Esophagus muscularis mucosa (tissue), 4 donors: ENCODE measurements around the gene ZMYND19. TPM values are rescaled to one million over a fixed set of nuclear protein-coding genes. Genes with fewer than 3 reads are reported as not detected.
A peak's percentile ranks its signal among the peaks of the same experiment; 100 is the strongest.

ENCODE experiments used
- DNase-seq: peaks from one replicate; pipeline ENCODE4 v3.0.0-alpha.2; 2017; ENCODE audit errors: extremely low spot score
- H3K27ac ChIP-seq, 4 donors: fragments of 200-600 bp; sonication (generic); replicated peaks in 1 of 4; 1 replicate in 3 of 4; 2 replicates in 1 of 4; pipeline ENCODE4 v1.5.1; 2016 to 2019; ENCODE audit warnings: mild to moderate bottlenecking in 1 of 4
- H3K27me3 ChIP-seq, 4 donors: fragments of 200-600 bp; sonication (generic); one replicate each; pipeline versions ENCODE4 v1.5.1 to v1.6.0; 2016 to 2019
- H3K36me3 ChIP-seq, 4 donors: fragments of 200-600 bp; sonication (generic); one replicate each; pipeline ENCODE4 v1.5.1; 2016 to 2019
- H3K4me1 ChIP-seq, 4 donors: fragments of 200-600 bp; sonication (generic); one replicate each; pipeline ENCODE4 v1.5.1; 2016 to 2019
- H3K4me3 ChIP-seq, 4 donors: fragments of 200-600 bp; sonication (generic); 1 replicate in 2 of 4; 2 replicates in 2 of 4; pipeline ENCODE4 v1.5.1; 2016 to 2019; ENCODE audit warnings: mild to moderate bottlenecking in 4 of 4, moderate library complexity in 1 of 4
- H3K9me3 ChIP-seq, 4 donors: fragments of 200-600 bp; sonication (generic); 1 replicate in 3 of 4; 2 replicates in 1 of 4; pipeline ENCODE4 v1.5.1; 2016 to 2019
- CTCF ChIP-seq, 3 experiments: fragments of 200-600 bp in 2 of 3; fragments of 450-650 bp in 1 of 3; sonication (generic) in 2 of 3; IDR thresholded peaks; one replicate each; pipeline ENCODE4 v1.5.1; 2017 to 2019; ENCODE audit warnings: antibody characterized with exemption in 3 of 3, mild to moderate bottlenecking in 2 of 3, moderate library complexity in 1 of 3
- EP300 ChIP-seq: sonication (generic); formaldehyde crosslinking; IDR thresholded peaks from one replicate; pipeline ENCODE4 v1.6.1; 2017; ENCODE audit warnings: antibody characterized with exemption
- POLR2A ChIP-seq: fragments of 450-650 bp; IDR thresholded peaks from one replicate; pipeline ENCODE4 v1.6.1; 2017; ENCODE audit warnings: antibody characterized with exemption, moderate library complexity, mild to moderate bottlenecking, low read depth
- POLR2AphosphoS5 ChIP-seq, 2 donors: sonication (generic); formaldehyde crosslinking; IDR thresholded peaks; one replicate each; pipeline ENCODE4 v1.6.1; 2017; ENCODE audit warnings: antibody characterized with exemption in 2 of 2
- WGBS: methylation state at CpG from one replicate; pipeline ENCODE4 v1.1.5; 2018; 5-methylcytosine and 5-hydroxymethylcytosine counted together
- intact Hi-C: fragments of 100-400 bp; cut with DNase I; formaldehyde crosslinking; loops from one replicate; pipeline ENCODE4 v1.15.1; 2023
- total RNA-seq, 4 donors: library from RNA; depleted of rRNA; stranded (reverse); fragments of >200 nt; gene quantifications; one replicate each; pipeline versions ENCODE4 v1.1.0 to v1.2.1, GENCODE V29; 2016

ZMYND19 gene
- total RNA-seq, 4 donors from 2014 or later: 10.4 to 18.3 (median 13.7) TPM

GRCh38 chr9:137619240-137620047 lies 29.1 kb upstream of the ZMYND19 start:
- Histone ChIP-seq H3K4me3 (peak overlapping the region; percentile 65 to 99 (median 84)), H3K27ac (peak overlapping the region; percentile 82 to 89 (median 86)), H3K9me3 (no peaks in the 10 kb centered on the region), H3K4me1 (peaks cover 38 to 61% (median 53%) of the 10 kb centered on the region in 4 donors), H3K36me3 (peaks cover 3 to 30% (median 26%) of the 10 kb centered on the region in 4 donors), H3K27me3 (no peaks in the 10 kb centered on the region)
- under 1% methylated on average over 27 of the region's 58 CpGs for WGBS
- TF ChIP-seq POLR2A (no peak), CTCF (IDR thresholded peaks at IDR 0.05) (no peak), POLR2AphosphoS5 (IDR thresholded peaks at IDR 0.05) (peak in 1 of 2 donors; percentile 5)
- intact Hi-C loops: no loop called here
- DNase-seq: no peak

GRCh38 chr9:137618105-137619067 lies 28.1 kb upstream of the ZMYND19 start, which contains the start of gene EHMT1:
TSS of gene EHMT1 (plus strand) at chr9:137619005. CDS start at chr9:137619029, 24 bp downstream.
- Histone ChIP-seq H3K27ac (peak within 1 kb of the TSS; percentile 86 to 94 (median 92)), H3K36me3 (peaks cover 10 to 38% (median 34%) of the 10 kb centered on the region in 4 donors), H3K4me3 (peak within 1 kb of the TSS; percentile 81 to 99 (median 90)), H3K27me3 (no peaks in the 10 kb centered on the region), H3K9me3 (no peaks in the 10 kb centered on the region), H3K4me1 (peaks cover 38 to 61% (median 52%) of the 10 kb centered on the region in 4 donors)
- WGBS: 2% methylated on average over 30 of the region's 94 CpGs
- intact Hi-C loops: no loop called here
- TF ChIP-seq CTCF (IDR thresholded peaks at IDR 0.05): no peak
- TF ChIP-seq EP300: no peak
- TF ChIP-seq POLR2A: peak; percentile 7
- peak; percentile 52 to 78 for TF ChIP-seq POLR2AphosphoS5 (IDR thresholded peaks at IDR 0.05)
- DNase-seq: no peak

- intact Hi-C loops: no loop called here
Observed at GRCh38 chr9:137615387-137615871, 25.1 kb upstream of the ZMYND19 start.

More at GRCh38 chr9:137615387-137615871, 25.1 kb upstream of the ZMYND19 start:
- H3K27me3 ChIP-seq: no peaks in the 10 kb centered on the region
- TF ChIP-seq CTCF (IDR thresholded peaks at IDR 0.05) (no peak), POLR2A (no peak)
- WGBS: 93% methylated on average over 3 of the region's 19 CpGs
- DNase-seq: no peak
- no peaks in the 10 kb centered on the region for H3K9me3 ChIP-seq
- H3K4me1 ChIP-seq: peaks cover 38 to 55% (median 49%) of the 10 kb centered on the region in 4 donors
- H3K4me3 ChIP-seq: no peak overlapping the region
- no peak overlapping the region for H3K27ac ChIP-seq
- H3K36me3 ChIP-seq: peaks cover 10 to 39% (median 36%) of the 10 kb centered on the region in 4 donors
